Uterus (tissue), 2 donors: ENCODE results near the gene WNT2B.

Source experiments
- CTCF ChIP-seq, 4 experiments: fragments of 200-600 bp in 2 of 4; fragments of 450-650 bp in 2 of 4; sonication (generic) in 2 of 4; IDR thresholded peaks; one replicate each; pipeline ENCODE4 v1.5.1; 2016 to 2019; ENCODE audit warnings: antibody characterized with exemption in 4 of 4, mild to moderate bottlenecking in 2 of 4, moderate library complexity in 1 of 4
- POLR2A ChIP-seq, 2 donors: fragments of 450-650 bp; IDR thresholded peaks; one replicate each; pipeline ENCODE4 v1.6.1; 2016; ENCODE audit warnings: antibody characterized with exemption in 2 of 2, mild to moderate bottlenecking in 1 of 2, moderate library complexity in 1 of 2

- no peak for TF ChIP-seq CTCF (IDR thresholded peaks at IDR 0.05)
- no peak for TF ChIP-seq POLR2A (IDR thresholded peaks at IDR 0.05)
Measured at GRCh38 chr1:112517231-112517630, 8.5 kb downstream of the WNT2B start.
